Spleen (tissue), 7 donors: ENCODE measurements around the gene FKBP7.

Experiments
- CTCF ChIP-seq, 11 experiments: fragments of 200-600 bp in 7 of 11; fragments of 450-650 bp in 4 of 11; sonication (generic) in 4 of 11; IDR thresholded peaks in 8 of 11; conservative IDR thresholded peaks in 3 of 11; 1 replicate in 7 of 11; 2 replicates in 4 of 11; pipeline versions ENCODE4 v1.4.0 to v1.8.0; 2016 to 2021; ENCODE audit warnings: antibody characterized with exemption in 11 of 11, inconsistent platforms in 4 of 11, mild to moderate bottlenecking in 1 of 11
- POLR2A ChIP-seq, 3 donors: fragments of 450-650 bp; IDR thresholded peaks; one replicate each; pipeline ENCODE4 v1.5.1; 2017; ENCODE audit warnings: antibody characterized with exemption in 3 of 3, mild to moderate bottlenecking in 1 of 3
- POLR2AphosphoS5 ChIP-seq, 3 donors: sonication (generic); formaldehyde crosslinking; IDR thresholded peaks; one replicate each; pipeline ENCODE4 v1.5.1; 2017; ENCODE audit warnings: antibody characterized with exemption in 3 of 3
- donor health status: DM: no; HTN: no; CAD: no; lungs with moderate emphysema.
- donor health status: DM: no; HTN: no; CAD: no.
- donor health status: DM: no; HTN: no; CAD: no.

DNA sequence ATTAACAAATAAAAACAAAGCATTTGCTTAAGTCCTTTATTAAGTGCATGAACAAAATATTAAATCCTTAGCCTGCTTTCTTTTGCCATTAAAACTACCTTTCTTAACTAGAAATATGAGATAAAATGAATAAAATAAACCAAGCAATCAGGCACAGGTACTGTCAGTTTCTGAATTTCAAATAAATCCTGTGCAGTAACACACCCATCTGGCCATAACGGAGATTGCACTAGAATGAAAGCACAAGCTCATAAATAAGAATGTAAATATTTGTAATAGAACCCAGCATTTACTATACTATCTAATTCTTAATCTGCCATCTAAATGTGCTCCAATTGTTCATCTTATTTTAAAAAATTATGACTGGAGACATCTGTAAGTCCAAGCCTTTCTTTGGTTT lies 59.3 kb downstream of the FKBP7 start:
- TF ChIP-seq CTCF (IDR thresholded peaks at IDR 0.05 in 8 of 11, conservative IDR thresholded peaks at IDR 0.05 in 3 of 11) (no peak), POLR2A (IDR thresholded peaks at IDR 0.05) (no peak), POLR2AphosphoS5 (IDR thresholded peaks at IDR 0.05) (no peak)
